H1 (cell line): ENCODE data around the gene MMP15. TPM values are rescaled to one million over a fixed set of nuclear protein-coding genes. Genes with fewer than 3 reads are reported as not detected.

Experiments
- ASH2L ChIP-seq: fragments of 200-600, 300-600 bp; sonication (generic); IDR thresholded peaks from one replicate; pipeline ENCODE4 v1.7.1; 2017; ENCODE audit warnings: low read length
- BACH1 ChIP-seq: IDR thresholded peaks from 2 replicates; pipeline ENCODE4 v1.6.1; 2012; ENCODE audit warnings: low read length, improper control_type of control experiment
- BCL11A ChIP-seq, 2 experiments: IDR thresholded peaks; one replicate each; pipeline ENCODE4 v1.6.1; 2011; ENCODE audit warnings: low read depth in 2 of 2, low read length in 2 of 2, mild to moderate bottlenecking in 2 of 2
- CTBP2 ChIP-seq: IDR thresholded peaks from 2 replicates; pipeline ENCODE4 v1.7.0; 2011; ENCODE audit warnings: borderline replicate concordance, mild to moderate bottlenecking, moderate library complexity, mixed read lengths, low read length; ENCODE audit not compliant: insufficient read depth, insufficient read length
- EP300 ChIP-seq, 2 experiments: IDR thresholded peaks; 1 replicate in 1 of 2; 2 replicates in 1 of 2; pipeline ENCODE4 v1.6.1; 2011 to 2012; ENCODE audit warnings: low read depth in 2 of 2, low read length in 2 of 2, mild to moderate bottlenecking in 2 of 2, borderline replicate concordance in 1 of 2, inconsistent platforms in 1 of 2, moderate library complexity in 1 of 2
- GABPA ChIP-seq: IDR thresholded peaks from 2 replicates; pipeline ENCODE4 v1.6.1; 2011; ENCODE audit warnings: mild to moderate bottlenecking, low read length, moderate library complexity, borderline replicate concordance; ENCODE audit not compliant: insufficient read depth
- HDAC2 ChIP-seq, 2 experiments: fragments of 300-600 bp in 1 of 2; sonication (generic) in 1 of 2; IDR thresholded peaks; 2 replicates each; pipeline ENCODE4 v1.6.1; 2011 to 2012; ENCODE audit warnings: low read depth in 2 of 2, low read length in 2 of 2, mild to moderate bottlenecking in 2 of 2, moderate library complexity in 2 of 2, borderline replicate concordance in 1 of 2, inconsistent platforms in 1 of 2
- JUND ChIP-seq: IDR thresholded peaks from 2 replicates; pipeline ENCODE4 v1.6.1; 2011; ENCODE audit warnings: mild to moderate bottlenecking, improper control_type of control experiment, low read length
- KDM1A ChIP-seq: fragments of 200-600, 300-600 bp; sonication (generic); IDR thresholded peaks from 2 replicates; pipeline ENCODE4 v1.7.1; 2016; ENCODE audit warnings: mild to moderate bottlenecking, low read length, borderline replicate concordance
- KDM5A ChIP-seq: fragments of 200-600 bp; IDR thresholded peaks from 2 replicates; pipeline ENCODE4 v1.7.1; 2012; ENCODE audit warnings: mild to moderate bottlenecking, low read length, inconsistent platforms, mixed read lengths
- NRF1 ChIP-seq: IDR thresholded peaks from 2 replicates; pipeline ENCODE4 v1.6.1; 2011; ENCODE audit warnings: mild to moderate bottlenecking, low read depth, low read length, improper control_type of control experiment
- POLR2AphosphoS5 ChIP-seq: IDR thresholded peaks from 2 replicates; pipeline ENCODE4 v1.6.1; 2011; ENCODE audit warnings: low read depth, low read length
- RBBP5 ChIP-seq: IDR thresholded peaks from 2 replicates; pipeline ENCODE4 v1.7.1; 2012; ENCODE audit warnings: low read depth, mild to moderate bottlenecking, inconsistent platforms, low read length, moderate library complexity, borderline replicate concordance
- SIN3A ChIP-seq, 2 experiments: IDR thresholded peaks in 1 of 2; conservative IDR thresholded peaks in 1 of 2; 2 replicates each; pipeline ENCODE4 v1.6.1; 2011 to 2012; ENCODE audit warnings: low read length in 2 of 2, improper control_type of control experiment in 1 of 2, low read depth in 1 of 2, mild to moderate bottlenecking in 1 of 2
- TAF7 ChIP-seq: optimal IDR thresholded peaks from 2 replicates; pipeline ENCODE3; 2011; ENCODE audit warnings: low read depth, mild to moderate bottlenecking, inconsistent platforms, low read length, moderate library complexity, borderline replicate concordance
- TCF12 ChIP-seq: IDR thresholded peaks from 2 replicates; pipeline ENCODE4 v1.6.1; 2011; ENCODE audit warnings: low read depth, mild to moderate bottlenecking, low read length
- polyA plus RNA-seq, 7 experiments: library from polyadenylated mRNA; depleted of rRNA in 3 of 7; stranded (reverse) in 5 of 7; unstranded in 2 of 7; fragments of >200 nt in 5 of 7; fragments of 200-250 nt in 2 of 7; gene quantifications; 1 replicate in 5 of 7; 2 replicates in 1 of 7; 4 replicates in 1 of 7; pipeline versions ENCODE4 v1.2.1 to v1.2.3, GENCODE V29; 2011 to 2013; ENCODE audit warnings: missing spikeins in 2 of 7, mixed read lengths in 2 of 7
- total RNA-seq: library from RNA; stranded (reverse); fragmentation: NEBNext Ultra II Directional; extraction: Animal tissue kit (Norgen Biotek cat#: 25700); gene quantifications from 2 replicates; pipeline ENCODE4 v1.2.1, GENCODE V29; 2021
- TF ChIP-seq, protein P1 (sequence below), 3 experiments: IDR thresholded peaks; 1 replicate in 2 of 3; 2 replicates in 1 of 3; pipeline versions ENCODE4 v1.5.1 to v1.6.1; 2011; ENCODE audit warnings: low read length in 3 of 3, mild to moderate bottlenecking in 3 of 3, inconsistent platforms in 2 of 3, low read depth in 1 of 3, moderate library complexity in 1 of 3; ENCODE audit not compliant: insufficient read depth in 1 of 3; ENCODE audit errors: control extremely low read depth in 1 of 3
- TF ChIP-seq, protein P2 (sequence below): IDR thresholded peaks from 2 replicates; pipeline ENCODE4 v1.6.1; 2012; ENCODE audit warnings: inconsistent platforms
- TF ChIP-seq, protein P3 (sequence below): IDR thresholded peaks from 2 replicates; pipeline ENCODE4 v1.6.1; 2011; ENCODE audit warnings: low read depth, mild to moderate bottlenecking, low read length; ENCODE audit not compliant: insufficient read depth

The MMP15 gene
- total and polyA plus RNA-seq, 2 of the 8 experiments (the other 6 are each of a cell fraction or from before 2014, with no cell fraction given), result 38.5 to 42.2 TPM

DNA sequence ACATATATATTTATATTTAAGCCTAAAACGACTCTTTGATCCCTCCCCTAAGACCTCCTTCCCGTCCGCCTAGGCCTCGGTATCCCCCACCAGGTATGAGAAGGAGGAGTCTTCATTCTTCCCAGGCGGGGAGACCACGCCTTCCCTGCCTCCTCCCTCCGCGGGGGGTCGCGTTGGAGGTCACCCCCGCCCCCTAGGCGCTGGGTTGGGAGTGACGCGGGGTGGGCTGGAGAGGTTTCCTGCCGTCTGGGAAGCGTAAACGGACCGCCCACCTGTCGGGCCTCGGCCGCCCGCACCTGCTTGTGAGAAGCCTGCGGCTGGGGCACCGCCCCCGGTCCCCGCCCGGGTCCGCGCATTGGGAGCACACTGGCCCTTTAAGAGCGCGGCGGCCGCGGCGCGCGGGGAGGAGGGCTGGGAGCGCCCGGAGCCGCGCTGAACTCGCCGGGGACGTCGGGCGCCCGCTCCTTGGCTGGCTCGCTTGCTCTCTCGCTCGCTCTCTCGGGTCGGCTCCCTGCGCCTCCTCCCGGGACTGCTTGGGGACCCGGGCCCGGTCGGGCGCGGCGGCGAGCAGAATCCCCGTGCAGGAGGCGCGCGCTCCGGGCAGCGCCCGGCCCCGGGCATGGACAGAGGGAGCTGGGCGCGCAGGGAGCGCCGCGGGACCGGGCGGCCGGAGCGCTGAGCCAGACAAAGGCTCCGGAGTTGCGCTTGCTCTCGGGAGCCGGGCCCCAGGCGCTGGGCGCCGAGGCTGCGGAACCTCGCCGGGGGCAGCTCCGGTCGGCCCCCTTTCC, at the start of gene MMP15 (continued):
- TF ChIP-seq HDAC2 (IDR thresholded peaks at IDR 0.05; ENCODE audit: borderline replicate concordance in 1 of 2, low read depth in 2 of 2, low read length in 2 of 2) (0 out of 4 replicates have a peak, but pooled peaks have one; percentile 21 to 63), KDM1A (no peak), ASH2L (no peak), SIN3A (conservative IDR thresholded peaks at IDR 0.05 in 1 of 2, IDR thresholded peaks at IDR 0.05 in 1 of 2; ENCODE audit: low read depth in 1 of 2, low read length in 2 of 2) (peak; percentile 83 to 85; a peak in 3 of 4 replicates), EP300 (IDR thresholded peaks at IDR 0.05; ENCODE audit: borderline replicate concordance in 1 of 2, low read depth in 2 of 2, low read length in 2 of 2) (no peak), KDM5A (no peak), RBBP5 (peak; percentile 6; the same call in 1 of the 2 replicates), POLR2AphosphoS5 (no peak; the same call in 1 of the 2 replicates), GABPA (no peak), BCL11A (IDR thresholded peaks at IDR 0.05; ENCODE audit: low read depth in 2 of 2, low read length in 2 of 2) (no peak), JUND (no peak), BACH1 (no peak), TAF7 (no peak), TCF12 (peak; percentile 85), NRF1 (no peak), CTBP2 (no peak)
- TF ChIP-seq, protein P1, sequence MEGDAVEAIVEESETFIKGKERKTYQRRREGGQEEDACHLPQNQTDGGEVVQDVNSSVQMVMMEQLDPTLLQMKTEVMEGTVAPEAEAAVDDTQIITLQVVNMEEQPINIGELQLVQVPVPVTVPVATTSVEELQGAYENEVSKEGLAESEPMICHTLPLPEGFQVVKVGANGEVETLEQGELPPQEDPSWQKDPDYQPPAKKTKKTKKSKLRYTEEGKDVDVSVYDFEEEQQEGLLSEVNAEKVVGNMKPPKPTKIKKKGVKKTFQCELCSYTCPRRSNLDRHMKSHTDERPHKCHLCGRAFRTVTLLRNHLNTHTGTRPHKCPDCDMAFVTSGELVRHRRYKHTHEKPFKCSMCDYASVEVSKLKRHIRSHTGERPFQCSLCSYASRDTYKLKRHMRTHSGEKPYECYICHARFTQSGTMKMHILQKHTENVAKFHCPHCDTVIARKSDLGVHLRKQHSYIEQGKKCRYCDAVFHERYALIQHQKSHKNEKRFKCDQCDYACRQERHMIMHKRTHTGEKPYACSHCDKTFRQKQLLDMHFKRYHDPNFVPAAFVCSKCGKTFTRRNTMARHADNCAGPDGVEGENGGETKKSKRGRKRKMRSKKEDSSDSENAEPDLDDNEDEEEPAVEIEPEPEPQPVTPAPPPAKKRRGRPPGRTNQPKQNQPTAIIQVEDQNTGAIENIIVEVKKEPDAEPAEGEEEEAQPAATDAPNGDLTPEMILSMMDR (IDR thresholded peaks at IDR 0.05; ENCODE audit: control extremely low read depth in 1 of 3, insufficient read depth in 1 of 3, low read depth in 1 of 3, low read length in 3 of 3), result no peak
- TF ChIP-seq, protein P2, sequence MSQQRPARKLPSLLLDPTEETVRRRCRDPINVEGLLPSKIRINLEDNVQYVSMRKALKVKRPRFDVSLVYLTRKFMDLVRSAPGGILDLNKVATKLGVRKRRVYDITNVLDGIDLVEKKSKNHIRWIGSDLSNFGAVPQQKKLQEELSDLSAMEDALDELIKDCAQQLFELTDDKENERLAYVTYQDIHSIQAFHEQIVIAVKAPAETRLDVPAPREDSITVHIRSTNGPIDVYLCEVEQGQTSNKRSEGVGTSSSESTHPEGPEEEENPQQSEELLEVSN, result no peak
- TF ChIP-seq, protein P3, sequence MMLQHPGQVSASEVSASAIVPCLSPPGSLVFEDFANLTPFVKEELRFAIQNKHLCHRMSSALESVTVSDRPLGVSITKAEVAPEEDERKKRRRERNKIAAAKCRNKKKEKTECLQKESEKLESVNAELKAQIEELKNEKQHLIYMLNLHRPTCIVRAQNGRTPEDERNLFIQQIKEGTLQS, result no peak
